Measurements from ENCODE around the gene ASB1.
"Not testable (repeated sequence)": the region's sequence is repeated elsewhere in the genome, so short reads cannot be mapped to it uniquely, and the experiment has no call there.

The ASB1 gene

DNA sequence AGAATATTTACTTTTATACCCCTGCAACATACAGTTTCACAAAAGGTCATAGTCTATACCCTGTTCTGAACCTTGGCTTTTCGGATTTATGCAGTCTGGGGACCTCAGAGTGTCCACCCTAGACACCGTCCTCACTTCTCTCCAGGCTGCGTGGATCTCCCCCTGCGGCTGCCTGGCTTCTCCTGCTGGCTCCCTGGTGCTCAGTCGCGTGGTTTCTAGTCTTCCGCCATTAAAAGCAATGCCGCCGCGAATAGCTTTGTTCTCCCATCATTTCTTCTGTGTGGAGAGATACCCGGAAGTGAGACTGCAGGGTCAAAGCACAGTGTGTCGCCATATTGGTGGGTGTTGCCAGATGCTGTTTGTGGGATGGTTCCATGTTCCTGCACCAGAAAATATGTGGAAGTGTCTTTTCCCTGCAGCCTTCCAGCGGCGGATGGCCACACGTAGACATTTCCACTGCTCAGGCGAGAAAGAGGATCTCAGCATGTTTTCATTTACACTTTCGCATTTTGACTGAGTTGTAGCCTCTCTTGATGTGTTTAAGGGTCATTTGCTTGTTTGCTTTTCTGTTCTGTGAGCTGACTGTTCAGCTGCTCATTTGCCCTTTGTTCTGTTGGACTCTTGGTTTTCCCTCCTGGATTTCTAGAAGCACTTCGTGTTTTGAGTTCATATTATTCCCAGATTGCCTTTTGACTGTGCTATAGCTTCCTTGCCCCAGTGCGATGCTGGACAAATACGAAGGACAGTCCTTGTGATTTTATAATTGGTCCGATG is 22.9 kb upstream of the ASB1 start:
- intact Hi-C loops (cut with DNase I) = no loop called here
- no peak for DNase-seq

DNA sequence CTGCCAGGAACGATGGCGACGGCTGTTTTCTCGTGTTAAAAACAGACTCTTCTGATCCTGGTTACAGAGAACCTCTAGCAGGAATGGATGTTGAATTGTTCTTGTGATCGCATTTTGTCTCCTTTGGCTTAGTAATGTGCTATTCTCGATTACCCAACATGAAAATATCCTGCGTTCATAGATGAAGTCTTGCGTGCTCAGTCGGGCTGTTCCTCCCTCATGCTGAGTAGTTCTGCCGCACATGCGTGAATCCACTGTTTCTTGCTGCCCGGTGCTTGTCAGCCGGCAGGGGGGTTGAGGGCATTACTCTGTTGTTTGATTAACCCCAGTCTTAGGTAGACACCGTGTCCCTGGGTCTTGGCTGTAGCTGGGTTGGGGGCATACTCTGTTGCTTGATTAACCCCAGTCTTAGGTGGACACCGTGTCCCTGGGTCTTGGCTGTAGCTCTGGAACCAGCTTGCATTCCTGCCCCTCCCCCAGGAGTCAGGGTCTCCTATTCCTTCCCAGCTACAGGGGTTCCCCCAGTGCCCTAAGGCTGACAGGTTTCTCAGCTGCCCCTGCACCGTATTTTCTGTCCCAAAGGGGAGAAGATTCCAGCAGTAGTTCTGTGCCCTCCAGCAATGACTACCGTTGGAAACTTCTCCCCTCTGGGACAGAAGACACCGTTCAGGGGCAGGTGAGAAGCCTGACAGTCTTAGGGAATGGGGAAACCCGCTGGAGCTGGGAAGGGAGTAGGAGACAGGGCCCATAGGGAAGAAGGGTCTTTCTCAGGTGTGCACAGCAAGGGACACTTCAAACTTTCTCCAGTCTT is 22.1 kb upstream of the ASB1 start:
- intact Hi-C loops (cut with DNase I) = no loop called here
- DNase-seq = no peak

DNA sequence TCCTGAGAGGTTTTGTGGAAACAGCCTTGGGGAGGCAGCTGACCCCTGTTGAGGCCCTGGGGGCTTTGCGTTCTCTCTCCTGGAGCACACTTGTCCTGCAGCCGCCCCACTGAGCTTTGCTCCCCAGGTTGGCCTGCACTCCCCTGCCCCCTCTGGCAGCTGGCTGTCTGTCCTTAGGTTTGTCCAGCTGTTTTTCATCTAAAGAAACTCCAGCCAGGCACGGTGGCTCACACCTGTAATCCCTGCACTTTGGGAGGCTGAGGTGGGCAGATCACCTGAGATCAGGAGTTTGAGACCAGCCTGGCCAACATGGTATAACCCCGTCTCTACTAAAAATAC is 21.5 kb upstream of the ASB1 start:
- intact Hi-C loops (cut with DNase I) = not testable (repeated sequence)

DNA sequence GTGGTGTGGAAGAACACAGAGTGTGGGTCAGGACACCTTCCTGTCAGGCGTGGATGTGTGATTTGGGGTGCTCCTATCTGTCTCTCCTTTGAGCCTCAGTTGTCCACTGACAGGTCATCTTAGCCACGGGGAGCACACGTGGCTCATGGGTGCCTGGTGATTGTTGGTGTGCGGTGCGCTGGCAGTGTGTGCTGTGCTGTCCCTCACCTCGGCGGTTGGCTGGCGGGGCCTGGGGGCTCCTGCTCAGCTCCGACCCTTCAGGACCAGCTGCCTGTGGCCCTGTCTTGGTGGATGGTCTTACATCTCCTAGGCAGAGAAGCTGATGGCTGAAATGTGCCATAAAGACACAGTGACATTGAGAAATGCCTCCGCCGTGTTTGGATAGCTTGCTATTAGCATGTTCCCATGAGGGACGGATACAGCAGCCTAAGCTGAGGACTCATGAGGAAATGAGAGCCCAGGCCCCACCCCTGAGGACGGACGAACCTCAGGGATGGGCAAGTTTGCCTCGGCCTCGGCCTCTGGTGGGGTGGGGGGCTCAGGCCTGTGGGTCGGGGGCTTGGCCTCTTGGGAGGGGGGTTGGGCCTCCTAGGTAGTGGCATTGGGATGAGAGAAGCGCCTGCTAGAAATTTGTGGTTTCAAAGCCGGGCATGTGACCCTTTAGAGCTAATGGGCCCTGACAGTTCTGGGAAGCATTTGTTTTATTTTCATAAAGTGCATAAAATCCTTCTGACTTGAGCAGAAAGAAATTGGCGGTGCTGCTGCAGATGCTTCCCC is 20.3 kb upstream of the ASB1 start:
- DNase-seq = no peak
- intact Hi-C loops (cut with DNase I) = no loop called here

More for the DNA sequence above, 21.5 kb upstream of the ASB1 start:
- not testable (repeated sequence) for DNase-seq

DNA sequence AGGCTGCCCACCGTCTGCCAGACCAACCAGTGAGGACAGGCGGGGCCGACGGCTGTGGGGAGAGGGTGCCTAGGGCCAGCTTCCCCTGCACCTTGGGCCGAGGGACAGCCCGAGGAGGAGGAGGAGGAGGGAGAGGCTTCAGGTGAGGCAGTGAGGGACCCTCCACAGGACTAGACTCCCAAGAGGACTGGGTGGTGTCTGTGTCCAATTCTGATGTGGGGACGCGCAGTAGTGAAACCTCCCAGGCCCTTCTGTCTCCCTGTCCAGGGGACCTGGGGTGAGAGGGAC is 19.8 kb upstream of the ASB1 start:
- intact Hi-C loops (cut with DNase I) = no loop called here

DNA sequence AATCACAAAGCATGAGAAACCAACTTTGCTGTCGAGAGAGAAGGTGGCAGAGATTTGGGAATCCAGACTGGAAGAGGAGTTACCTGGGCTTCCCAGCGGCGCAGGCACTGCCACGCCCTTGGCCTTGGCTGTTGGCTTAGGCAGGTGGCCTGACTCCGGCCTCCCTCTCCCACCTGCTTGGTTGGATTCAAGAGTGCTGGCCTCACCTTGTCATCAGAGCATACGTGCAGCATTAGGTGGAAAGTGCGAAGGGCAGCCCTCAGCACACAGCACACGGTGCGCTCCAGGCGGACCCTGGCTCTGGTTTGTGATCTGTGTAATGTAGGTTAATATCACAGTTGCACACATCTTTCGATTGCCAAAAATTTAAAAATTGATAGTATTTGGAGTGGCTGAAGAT is 19.2 kb upstream of the ASB1 start:
- DNase-seq = no peak
- intact Hi-C loops (cut with DNase I) = no loop called here

More for the DNA sequence above, 19.8 kb upstream of the ASB1 start:
- DNase-seq = no peak

DNA sequence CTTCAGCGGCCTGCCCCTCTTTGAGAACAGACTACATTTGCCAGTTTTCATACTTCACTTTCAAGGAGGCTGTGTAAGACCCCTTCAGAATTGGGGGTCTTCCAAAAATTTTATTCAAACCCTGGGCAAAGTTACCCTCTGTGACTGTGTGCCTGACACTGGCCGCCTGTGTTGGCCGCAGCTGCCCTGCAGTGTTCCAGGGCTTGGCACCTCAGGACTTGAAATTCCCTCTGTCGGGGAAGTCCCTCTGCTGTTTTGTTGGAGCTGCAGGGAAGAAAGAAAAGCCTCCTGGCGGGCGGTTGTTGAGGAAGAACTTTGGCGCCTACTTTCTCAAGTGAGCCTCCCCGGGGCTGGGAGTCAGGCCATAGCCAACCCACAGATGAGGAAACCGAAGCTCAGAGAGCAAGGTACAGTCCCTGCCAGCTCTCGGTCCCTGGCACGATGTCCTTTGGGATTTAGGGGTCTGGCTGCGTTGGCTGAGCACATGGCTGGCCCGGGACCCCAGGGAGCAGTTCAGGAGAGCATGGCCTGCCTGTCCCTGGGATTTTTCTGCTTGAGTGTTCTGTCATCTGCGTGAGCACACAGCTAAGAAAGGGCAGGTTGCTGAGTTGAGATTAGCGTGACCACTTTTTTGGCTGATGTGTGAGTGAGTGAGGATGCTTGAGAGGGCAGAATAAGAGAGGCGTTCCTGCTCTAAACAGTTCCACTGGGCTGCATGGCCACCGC is 17.9 kb upstream of the ASB1 start:
- DNase-seq = no peak
- intact Hi-C loops (cut with DNase I) = no loop called here

DNA sequence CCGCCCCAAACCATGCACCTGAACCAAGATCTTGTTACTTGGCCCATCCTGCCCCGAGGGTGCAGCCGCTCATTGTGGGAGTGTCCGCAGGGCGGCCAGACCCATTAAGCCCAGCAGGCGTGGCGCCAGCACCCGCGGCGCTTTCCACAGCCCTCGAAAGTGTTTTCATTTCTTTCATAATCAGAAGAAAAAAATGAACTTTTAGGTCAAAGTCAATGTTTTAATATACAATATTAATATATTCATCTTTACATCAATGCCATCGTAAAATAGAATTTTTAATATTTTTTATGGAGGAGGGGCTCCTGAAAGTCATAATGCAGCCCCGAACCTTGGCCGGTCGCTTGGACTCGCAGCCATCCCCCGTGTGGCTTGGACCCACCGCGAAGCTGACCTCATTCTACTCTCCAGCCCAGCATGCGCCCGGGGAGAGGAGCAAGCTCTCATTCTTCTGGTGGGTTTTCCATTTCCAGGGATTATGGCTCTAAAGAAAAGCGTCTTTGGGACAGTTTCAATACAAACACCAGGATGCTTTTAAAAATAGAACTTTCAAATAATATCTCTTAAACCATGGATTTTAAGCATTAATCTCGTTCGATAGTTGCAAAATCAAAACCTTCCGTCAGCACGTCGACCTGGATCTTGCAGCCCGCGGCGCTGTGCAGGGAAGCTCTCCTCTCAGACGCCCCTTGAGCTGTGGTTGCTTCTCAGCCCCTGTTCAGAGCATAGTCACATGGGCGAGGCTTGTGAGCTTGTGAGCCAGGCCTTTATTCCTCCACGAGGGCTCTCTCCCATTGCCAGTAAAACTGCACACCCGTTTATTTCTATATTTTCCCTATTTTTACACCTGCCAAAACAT is 17.2 kb upstream of the ASB1 start:
- intact Hi-C loops (cut with DNase I) = no loop called here
- no peak for DNase-seq

DNA sequence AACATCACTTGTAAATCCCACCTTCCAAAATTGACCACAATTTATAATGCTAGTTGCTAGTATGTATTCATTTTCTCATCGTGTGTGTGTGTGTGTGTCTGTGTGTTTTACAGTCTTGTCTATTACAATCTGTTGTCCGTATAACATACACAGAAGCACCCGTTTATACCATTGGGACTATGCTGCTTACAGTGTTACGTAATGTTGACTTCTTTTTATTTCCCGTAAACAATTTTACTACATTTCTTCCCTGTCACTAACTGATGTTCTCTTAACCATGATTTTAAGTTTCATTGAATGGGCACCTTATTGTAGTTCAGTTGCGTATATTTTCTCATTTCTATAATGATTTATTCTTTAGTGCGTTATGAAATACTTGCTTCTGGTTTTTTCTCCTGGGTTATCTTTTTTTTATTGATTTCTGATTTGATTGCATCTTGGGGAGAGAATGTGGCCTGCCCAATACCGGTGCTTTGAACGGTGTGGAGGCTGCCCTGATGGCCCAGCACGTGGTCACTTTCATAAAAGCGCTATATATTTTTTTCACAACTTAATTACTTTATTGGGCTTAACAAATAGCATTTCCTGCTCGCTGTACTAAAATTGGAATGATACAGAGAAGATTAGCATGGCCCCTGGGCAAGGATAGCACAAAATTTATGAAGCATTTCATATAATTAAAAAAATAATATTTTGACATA is 14.5 kb upstream of the ASB1 start:
- no peak for DNase-seq
- intact Hi-C loops (cut with DNase I) = no loop called here

DNA sequence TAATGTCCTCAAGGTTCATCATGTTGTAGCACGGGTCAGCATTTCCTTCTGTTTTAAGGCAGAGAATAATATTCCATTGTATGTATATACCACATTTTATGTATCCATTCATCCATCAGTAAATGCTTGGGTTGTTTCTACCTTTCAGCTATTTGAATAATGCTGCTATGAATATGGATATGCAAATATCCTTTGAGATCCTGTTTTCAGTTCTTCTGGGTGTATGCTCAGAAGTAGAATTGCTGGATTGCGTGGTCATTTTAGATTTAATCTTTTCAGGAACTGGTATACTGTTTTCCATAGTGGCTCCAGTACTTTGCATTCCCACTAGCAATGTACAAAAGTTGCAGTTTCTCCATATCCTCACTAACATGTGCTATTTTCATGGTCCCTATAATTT is 13.4 kb upstream of the ASB1 start:
- intact Hi-C loops (cut with DNase I) = no loop called here
- no peak for DNase-seq

DNA sequence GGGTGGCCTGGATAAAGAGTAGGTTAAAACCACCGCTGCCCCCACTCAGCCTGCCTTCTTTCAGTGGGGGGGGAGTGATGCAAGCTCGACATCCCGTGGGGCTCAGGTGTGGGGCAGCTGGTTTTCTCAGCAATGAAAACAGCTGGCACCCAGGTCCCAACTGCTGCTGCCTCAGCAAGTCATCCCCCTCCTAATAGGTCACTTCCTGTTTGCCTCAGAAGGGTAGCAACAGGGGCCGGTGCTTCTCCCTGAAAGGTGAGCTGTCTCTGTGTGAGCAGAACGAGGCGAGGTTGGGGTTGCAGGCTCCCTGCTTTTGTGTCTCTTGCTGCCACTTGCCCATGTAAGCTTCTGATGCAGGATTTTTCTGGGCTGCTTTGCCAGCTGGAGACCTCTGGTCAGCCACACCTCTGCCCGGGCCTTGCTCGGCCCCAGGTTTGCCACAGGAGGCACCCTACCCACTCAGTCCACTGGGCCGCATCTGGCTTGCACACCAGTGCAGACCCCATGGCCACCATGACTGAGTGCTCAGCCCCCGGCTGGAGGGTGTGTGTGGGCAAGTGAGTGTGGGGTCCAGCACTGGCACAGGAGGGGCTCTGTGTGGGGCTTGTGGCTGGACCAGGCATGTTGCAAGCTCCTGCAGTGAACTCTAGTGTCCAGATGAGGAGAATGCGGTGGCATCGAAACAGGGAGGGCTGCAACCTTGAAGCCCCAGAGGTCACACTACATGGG is 11.5 kb upstream of the ASB1 start:
- no peak for DNase-seq
- intact Hi-C loops (cut with DNase I) = no loop called here

DNA sequence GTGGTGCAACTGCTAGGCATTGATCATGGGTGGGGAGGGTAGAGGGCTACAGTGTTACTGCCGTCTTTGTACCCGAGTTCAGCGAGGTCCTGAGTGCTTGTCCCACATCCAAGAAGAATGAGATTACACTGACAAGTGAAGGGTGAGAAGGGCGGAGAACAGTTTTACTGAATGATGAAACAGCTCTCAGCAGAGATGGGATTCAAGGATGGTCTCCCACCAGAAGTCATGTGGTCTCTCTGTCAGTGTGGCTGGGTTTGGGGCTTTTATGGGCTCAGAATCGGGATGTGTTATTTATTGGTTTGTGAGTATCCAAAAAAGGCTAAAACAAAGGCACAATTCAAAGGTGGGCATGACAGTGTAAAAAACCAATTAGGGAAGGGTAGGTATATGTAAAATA is 10.8 kb upstream of the ASB1 start:
- no peak for DNase-seq
- intact Hi-C loops (cut with DNase I) = no loop called here

DNA sequence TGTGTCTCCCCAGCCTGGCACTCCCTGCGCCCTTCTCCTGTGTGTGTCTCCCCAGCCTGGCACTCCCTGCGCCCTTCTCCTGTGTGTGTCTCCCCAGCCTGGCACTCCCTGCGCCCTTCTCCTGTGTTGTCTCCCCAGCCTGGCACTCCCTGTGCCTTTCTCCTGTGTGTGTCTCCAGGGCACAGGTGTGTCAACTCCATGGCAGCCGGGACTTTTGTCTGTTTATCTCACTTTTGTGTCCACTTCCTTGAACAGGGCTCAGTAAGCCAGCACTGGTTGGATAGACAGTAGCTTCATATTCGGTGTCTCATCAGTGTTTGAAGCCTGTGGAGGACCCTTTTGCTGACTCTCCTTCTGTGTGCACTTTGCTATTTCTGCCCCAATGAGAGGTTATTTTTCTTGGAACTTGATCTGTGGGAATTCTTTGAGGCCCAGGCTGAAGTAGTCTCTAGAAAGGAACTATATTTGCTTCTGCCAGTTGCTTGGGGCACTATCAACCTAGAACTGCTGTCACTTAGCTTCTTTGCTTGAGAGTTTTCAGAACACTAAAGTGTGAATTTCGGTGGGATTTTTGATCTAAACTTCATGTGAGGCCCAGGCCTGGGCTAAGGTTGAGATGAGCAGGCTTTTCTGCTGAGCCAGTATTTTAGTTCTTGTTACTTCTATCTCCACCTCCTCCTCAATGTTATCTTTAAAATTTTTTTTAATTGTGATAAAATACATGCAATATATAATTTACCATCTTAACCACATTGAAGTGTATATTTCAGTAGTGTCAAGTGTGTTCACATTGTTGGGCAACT is 8.3 kb upstream of the ASB1 start:
- intact Hi-C loops (cut with DNase I) = no loop called here
- no peak for DNase-seq

DNA sequence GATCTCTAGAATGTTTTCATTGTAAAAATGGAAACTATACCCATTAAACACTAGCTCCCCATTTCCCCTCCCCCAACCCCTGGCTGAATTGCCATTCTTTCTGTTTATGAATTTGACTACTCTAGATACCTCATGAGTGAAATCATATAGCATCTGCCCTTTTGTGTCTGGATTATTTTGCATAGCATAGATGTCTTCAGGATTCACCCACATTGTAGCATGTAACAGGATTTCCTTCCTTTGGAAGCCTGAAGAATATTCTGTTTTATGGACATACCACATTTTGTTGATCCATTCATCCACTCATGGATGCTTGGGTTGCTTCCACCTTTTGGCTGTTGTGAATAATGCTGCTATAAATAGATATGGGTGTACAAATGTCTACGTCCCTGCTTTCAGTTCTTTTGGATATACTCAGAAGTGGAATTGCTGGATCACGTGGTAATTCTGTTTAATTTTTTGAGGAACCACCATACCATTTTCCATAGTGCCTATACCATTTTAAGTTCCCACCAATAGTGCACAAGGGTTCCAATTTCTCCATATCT is 7.7 kb upstream of the ASB1 start:
- DNase-seq = no peak
- intact Hi-C loops (cut with DNase I) = no loop called here

DNA sequence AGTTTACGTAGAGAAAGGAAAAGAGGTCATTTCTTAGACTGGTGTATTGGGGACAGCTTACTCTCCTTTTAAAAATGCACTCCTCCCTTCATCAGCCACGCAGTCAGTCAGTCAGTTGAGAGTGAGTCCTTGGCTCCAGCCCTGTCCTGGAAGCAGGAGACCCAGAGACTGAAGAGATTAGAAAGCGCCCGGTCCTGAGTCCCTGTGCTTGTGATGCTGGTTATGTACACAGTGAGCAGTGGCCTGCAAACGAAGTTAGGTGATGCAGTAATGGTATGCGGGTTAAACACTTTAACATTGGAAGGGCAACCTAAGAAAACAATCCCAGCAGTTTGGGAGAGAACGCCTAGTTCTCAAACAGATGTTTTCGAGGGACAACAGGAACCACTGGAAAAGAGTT is 6.3 kb upstream of the ASB1 start:
- no peak for DNase-seq
- intact Hi-C loops (cut with DNase I) = no loop called here

DNA sequence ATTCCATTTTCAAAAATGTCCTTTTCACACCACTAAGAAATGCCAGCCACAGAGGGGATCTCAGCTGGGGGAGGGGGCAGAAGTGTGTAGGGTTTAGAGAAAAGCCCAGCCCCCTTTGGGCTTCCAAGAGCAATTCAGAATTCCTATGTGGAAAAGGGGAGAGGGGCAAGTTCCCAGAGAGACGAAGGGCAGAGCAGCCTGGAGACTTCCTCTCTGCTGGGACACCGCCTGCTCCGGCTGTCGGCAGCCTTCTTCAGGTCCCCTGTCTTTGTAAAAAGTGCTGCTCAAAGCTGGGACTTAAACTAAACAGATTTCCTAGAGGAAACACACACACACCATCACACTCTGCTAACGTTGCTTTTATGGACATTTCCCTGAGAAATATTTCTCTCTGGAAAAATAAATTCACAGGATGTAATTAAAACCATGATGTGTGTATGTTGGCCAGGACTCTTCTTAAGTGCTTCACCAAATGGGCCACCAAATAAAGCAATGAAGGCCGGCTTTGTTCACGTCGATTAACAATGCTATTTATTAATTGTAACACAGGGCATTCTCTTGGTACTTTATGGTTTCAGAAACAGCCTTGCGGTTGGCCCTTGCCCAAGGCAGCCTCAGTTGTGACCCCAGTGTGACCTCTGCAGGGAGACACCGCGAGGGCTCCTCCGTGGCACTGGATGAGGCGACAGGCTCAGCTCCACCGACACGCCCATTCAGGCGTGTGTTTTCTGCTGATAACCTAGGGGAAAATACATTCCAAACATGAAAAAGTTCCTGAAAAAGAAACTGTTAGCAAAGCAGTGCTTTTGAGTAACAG is 5.6 kb upstream of the ASB1 start:
- intact Hi-C loops (cut with DNase I) = no loop called here
- no peak for DNase-seq

DNA sequence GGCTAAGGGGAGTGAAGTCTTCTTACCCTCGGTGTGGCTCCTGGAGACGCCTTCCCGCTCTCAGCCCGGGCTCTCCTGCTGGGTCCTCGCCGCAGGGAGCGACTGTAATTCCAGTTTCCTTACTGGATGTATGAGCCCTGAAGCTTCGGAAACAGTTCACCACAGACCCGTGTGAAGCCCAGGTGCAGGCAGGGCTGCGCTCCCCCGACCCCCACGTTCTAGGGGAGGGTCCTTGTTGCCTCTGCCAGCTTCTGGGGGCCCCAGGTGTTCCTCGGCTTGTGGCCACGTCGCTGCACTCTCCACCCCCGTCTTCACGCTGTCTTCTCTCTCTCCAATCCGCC is 5.1 kb upstream of the ASB1 start:
- intact Hi-C loops (cut with DNase I) = no loop called here
- no peak for DNase-seq

All from posterior cingulate gyrus (tissue), 11 donors.